GM19238 (cell line): ENCODE data around the gene NXN.

Experiments used
- DNase-seq: peaks from one replicate; pipeline ENCODE4 v3.0.0; 2011; ENCODE audit warnings: low spot score; ENCODE audit not compliant: insufficient read length

Gene NXN

GRCh38 chr17:979539-980405 lies at the start of gene NXN:
Gene NXN, minus strand, starts transcription at chr17:979776.
- peak; percentile 94 for DNase-seq

DNA sequence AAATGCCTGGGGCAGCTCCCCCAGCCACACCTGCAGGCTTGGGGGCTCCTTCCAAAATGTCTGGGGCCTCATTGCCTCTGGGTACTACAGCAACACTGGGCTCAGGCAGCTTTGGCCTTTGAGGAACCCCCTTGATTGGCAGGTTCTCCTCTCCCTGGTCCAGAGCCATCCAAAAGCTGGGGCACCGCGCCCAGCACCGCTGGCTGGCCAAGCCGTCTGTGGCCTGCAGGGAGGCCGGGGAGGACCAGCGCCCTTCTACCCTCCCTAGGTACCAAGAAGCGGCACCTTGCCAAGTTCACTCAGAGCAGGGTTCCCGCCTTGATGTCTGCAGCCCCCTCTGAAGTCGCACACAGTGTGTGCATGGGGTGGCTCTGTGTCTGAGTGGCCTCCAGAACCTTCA lies 47.5 kb upstream of the NXN start:
- DNase-seq = no peak

DNA sequence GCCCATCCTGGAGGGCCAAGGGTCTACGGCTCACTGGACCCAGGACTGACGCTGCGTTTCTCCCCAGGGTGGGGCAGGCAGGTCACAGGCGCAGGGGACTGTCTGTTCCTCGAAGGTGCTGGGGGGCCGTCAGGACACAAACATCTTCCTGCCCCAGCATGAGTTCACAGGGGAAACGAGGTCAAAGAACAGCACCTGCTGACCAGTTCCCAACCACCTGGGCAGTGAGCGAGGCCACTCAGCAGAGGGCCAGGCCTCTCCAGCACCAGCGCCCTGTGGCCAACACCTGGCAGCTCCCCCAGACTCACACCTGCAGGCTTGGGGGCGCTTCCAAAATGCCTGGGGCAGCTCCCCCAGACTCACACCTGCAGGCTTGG lies 47.0 kb upstream of the NXN start:
- no peak for DNase-seq

GRCh38 chr17:1025733-1026598 lies 46.4 kb upstream of the NXN start:
- DNase-seq = no peak

DNA sequence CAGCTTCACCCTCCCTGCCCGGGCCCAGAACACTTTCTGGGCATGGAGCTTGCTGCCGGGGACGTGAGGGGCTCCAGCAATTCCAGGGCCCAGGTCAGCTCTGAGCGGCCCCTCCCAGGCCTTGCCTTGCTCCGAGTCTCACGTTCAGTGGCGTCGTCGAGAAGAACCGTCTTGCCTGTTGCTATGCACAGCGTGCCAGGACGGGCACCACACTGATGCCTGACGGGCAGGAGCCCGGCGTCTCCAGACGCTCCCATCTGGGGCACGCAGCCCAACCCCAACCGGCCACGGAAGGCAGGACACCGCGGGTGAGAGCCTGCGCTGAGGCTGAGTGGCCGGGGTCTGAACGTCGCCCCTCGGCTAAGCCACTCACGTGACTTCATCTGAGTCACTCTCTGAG lies 44.5 kb upstream of the NXN start:
- DNase-seq = no peak

DNA sequence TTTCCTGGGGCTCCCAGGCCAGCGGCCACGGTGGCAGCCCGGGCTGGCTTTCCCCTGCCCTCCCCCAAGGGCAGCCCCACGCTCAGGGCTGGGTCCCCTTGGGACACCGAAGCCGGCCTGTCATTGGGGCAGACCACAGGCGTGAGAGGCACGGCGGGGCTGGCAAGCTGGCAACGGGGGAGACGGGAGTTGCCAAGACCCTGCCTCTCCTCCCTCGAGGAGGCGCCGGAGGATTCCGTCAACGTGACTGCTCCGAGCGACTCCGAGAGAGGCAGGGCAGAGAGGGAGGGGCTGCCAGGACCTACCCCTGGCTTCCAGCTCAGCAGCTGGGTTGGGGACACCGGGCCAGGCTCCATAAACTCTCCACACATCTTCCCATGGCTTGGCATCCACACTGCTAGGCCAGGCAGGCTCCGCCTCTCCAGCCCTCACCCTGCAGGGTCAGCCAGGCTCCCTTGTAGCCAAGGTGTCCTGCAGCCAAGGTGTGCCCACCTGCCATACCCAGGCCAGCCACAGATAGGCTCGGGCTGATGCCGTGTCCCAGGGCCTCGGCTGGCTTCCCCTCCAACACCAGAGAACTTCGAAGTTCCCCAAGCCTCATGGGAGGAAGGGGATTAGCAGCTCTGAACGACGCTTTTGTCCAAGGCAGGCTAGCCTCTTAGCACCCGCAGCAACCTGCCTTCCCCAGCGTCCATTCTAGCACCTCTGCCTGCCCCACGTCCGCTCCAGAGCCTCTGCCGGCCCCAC lies 42.9 kb upstream of the NXN start:
- no peak for DNase-seq

DNA sequence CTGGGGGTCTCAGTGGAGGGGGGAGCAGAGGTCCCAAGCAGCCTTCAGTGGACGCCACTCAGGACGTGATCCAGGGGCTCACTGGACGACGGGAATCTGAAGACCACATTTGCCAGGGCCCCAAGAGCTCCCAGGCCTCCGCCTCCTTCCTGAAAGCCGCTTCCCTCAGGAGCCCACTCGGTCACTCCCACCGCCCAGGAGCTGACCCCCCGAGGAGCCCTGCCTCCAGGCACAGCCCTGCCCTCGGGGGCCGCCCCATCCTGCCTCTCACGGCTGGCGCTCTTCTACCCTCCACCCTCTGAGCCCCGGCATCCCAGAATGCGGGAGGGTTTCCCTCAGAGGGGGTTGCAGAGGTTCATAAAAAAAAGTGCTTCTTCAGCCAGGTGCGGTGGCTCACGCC lies 41.6 kb upstream of the NXN start:
- DNase-seq = no peak

DNA sequence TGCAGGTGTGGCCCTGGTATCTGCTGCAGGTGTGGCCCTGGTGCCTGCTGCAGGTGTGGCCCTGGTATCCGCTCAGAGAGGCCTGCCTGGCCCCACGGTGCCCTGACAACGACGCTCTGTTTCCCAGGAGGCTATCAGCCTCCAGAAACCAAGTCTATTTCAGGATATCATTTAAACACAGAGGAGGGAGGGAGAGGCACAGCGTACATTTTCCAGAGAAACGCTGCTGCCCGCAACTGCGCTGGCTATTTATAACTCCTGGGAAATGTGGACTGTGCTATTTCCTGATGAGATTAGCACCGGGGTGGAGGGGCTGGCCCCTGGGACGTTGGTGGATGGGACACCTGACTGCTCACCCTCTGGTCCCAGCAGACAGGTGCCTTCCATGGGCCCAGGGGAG lies 39.9 kb upstream of the NXN start:
- DNase-seq = no peak

DNA sequence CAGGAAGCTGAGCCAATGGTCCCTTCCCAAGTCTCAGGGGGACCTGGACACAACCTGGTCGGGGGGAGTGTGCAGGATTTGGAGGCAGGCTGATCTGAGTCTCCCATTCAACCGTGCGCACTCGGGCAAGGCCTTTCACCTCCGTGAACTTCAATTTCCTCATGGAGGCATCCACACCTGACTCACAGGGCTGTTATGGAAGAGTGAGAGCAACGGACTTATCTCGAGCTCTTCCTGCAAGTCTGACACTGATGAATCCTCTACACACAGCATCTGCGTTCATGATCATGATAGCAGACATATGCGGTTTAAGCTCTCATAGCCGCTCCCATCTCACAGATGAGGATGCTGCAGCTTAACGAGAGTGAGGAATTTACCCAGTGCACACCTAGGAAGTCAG lies 39.0 kb upstream of the NXN start:
- DNase-seq = no peak

DNA sequence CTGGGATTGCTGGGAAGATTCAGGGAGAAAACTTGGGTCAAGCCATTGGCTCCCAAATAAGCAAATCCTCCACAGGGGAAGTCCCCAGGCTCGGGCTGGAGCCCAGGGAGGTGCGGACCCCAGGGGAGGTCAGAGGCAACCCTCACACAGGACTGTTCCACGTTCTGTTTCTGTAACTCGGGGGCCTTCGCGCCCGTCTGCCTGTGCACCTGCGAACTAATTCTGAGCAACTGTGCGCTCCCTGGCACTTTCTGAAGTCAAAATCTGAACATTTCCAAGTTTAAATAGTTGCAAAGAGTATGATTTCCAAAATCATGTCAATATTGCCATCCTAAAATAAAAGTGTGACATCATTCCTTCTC lies 34.1 kb upstream of the NXN start:
- DNase-seq = no peak

DNA sequence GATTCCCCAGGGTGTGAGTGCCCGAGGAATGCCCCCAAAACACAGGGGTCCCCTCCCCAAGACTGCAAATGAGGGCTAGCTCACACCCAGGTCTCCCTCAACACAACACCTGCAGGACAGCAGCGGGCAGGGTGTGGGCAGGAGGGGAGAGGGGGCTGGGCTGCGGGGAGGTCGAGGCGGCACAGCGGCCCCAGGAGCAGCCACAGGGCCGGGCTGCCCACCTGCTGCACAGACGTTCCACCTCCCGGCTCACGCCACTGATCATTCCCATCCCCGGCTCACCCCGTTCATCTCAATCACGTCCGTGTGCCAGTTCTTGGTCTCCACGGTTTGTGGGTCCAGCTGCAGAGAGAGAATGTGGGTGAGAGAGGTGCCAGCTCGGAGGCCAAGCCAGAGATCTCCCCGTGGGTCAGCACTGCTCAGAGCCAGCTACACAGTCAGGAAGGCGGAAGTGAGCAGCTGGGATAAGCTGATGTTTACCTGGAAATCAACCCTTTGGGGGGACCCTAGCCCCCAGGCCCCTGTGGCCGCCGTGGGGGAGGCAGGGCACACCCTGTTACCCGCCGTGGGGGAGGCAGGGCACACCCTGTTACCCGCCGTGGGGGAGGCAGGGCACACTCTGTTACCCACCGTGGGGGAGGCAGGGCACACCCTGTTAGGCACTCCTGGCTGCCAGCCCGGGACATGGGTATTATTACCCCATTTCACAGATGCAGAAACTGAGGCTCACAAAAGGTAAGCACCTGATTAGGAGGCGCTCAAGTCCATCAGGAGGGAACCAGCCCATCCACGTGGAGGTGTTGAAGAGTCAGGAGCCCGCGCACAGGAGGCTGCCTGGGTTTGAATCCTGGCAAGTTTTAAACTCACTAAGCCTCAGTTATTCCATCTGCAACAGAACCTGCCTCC lies 33.5 kb upstream of the NXN start:
- no peak for DNase-seq

- no peak for DNase-seq
Measured at GRCh38 chr17:1011760-1012735, 32.5 kb upstream of the NXN start.

- DNase-seq = no peak
Measured at GRCh38 chr17:1011138-1011537, 31.6 kb upstream of the NXN start.

DNA sequence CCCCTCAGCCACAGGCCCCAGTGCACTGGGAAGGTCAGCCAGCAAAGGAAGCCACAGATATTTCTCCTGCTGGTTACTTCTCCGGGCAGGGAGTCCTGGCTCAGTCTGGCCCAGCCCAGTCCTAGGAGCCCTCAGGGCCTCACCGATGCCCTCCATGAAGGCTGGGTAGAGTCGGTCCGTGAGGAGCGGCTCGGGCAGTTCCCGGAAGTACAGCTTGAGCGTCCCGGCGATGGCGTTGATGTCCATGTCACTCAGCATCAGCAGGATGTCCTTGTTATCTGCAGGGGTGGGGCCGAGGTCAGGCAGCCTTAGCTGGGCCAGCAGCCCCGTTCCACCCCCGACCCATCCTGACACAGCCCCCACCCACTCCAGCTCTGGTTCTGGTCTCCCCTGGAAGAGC lies 31.0 kb upstream of the NXN start:
- no peak for DNase-seq

- DNase-seq = no peak
Measured at GRCh38 chr17:1010086-1010450, 30.5 kb upstream of the NXN start.

DNA sequence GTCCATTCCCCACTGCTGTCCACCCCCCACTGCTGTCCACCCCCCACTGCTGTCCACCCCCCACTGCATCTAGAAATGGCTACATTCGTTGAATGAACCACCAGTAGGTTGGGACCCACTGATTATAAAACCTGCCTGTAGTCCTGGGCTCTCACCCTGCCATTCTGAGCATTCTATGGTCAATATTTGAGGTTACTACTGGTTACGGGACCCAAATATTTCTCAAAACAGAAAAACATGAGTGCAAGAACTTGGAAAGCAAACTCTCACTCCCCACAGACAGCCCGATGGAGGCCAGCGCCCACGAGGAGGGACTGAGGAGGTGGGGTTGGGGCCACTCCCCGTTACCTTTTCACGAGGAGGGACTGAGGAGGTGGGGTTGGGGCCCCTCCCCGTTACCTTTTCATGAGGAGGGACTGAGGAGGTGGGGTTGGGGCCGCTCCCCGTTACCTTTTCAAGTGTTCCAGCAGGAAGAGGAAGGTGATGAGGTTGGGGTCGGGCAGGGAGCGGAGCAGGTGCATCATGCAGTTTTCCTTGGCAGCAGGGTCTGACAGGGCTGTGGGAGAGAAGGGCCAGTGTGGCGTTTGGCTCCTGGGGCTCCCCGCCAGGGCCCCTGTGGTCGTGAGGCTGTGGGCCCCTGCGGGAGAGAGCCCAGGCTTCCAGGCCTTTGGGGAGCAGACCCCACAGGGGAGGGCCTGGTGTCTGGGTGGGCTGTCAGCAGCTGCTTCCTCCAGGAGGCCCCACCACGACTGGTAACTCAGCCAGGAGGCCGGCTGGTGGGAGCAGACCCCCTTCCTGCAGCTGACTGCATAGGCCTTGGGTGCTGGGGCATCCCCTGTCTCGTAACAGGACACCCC lies 29.9 kb upstream of the NXN start:
- no peak for DNase-seq

DNA sequence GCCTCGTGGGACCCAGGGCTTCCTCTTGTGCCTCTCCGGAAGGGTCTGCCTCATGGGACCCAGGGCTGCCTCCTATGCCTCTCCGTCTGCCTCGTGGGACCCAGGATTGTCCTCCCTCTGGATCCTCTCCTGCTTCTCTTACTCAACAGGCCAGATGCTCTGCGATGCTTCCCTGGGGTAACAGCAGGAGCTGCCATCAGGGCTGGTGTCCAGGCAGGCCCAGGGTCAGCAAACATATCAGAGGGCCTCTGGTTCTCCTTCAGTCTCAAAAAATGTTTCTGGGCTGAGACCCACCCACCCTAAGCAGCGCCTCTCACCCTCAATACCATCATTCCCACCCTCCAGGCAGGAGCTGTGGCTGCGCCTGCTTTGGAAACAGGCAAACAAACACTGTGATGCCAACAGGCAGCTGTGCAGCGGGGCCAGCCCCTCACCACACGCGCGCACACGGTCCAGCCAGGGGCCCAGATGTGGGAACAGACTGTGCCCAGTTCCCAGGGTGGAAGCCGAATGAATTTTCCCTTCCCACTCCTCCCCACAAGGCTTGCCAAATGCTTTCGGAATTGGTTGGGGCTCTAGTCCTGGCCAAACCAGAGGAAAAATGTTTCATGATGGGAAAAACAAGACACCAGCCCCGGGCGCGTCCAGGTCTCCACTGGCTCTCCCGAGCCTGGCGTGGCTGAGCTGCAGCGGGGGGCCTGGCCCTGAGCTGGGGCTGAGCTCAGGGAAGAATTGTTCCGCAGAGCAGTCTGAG lies 28.6 kb upstream of the NXN start:
- no peak for DNase-seq

DNA sequence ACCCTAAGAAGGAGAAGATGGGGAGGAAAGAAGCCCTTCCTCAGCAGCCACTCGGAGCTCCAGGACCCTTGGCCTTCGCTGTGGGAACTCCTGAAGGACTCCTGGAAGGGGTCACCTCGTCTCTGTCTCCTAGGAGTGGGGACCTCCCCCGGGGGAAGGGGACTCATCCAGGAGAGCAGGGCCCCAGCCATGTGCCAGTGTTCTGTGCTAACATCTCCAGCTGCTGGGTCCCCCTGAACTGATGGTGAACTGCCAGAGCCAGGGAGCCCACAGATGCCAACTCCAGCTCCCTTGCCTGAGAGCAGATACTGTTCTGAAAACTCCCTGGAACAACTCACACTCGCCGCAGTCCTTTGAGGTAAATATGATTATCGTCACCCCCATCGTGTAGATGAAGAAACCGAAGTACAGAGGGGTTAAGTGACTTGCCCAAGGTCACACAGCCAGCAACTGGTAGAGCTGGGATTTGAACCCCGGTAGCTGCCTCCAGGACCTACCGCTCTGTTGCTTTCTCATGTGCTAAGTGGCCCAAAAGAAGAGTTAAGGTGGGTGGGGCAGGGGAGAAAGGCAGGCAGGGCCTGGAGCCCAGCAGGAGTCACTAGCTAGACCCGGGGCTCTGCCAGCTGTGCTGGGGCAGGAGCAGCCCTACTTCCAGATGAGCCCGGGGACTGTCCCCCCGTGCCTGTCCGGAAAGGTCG lies 27.9 kb upstream of the NXN start:
- DNase-seq = no peak
